Measurements from ENCODE around the gene UNCX.

- no peak for TF ChIP-seq POLR2A (IDR thresholded peaks at IDR 0.05)
- TF ChIP-seq, protein P1, sequence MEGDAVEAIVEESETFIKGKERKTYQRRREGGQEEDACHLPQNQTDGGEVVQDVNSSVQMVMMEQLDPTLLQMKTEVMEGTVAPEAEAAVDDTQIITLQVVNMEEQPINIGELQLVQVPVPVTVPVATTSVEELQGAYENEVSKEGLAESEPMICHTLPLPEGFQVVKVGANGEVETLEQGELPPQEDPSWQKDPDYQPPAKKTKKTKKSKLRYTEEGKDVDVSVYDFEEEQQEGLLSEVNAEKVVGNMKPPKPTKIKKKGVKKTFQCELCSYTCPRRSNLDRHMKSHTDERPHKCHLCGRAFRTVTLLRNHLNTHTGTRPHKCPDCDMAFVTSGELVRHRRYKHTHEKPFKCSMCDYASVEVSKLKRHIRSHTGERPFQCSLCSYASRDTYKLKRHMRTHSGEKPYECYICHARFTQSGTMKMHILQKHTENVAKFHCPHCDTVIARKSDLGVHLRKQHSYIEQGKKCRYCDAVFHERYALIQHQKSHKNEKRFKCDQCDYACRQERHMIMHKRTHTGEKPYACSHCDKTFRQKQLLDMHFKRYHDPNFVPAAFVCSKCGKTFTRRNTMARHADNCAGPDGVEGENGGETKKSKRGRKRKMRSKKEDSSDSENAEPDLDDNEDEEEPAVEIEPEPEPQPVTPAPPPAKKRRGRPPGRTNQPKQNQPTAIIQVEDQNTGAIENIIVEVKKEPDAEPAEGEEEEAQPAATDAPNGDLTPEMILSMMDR (IDR thresholded peaks at IDR 0.05), result no peak
Observed at GRCh38 chr7:1232103-1232466, 587 bp upstream of the UNCX start.

Measured in lower leg skin (tissue), 3 donors.